HG02970 (cell line): ENCODE results near the gene TRHDE.

Experiments used
- ATAC-seq: cut with Tn5 transposase; IDR thresholded peaks from one replicate; pipeline ENCODE4 v1.9.1; 2021; ENCODE audit warnings: mild to moderate bottlenecking, moderate library complexity, moderate number of reproducible peaks; ENCODE audit not compliant: unreplicated experiment, low FRiP score

The TRHDE gene

GRCh38 chr12:72272091-72272661 lies at the start of gene TRHDE:
Gene TRHDE, plus strand, starts transcription at chr12:72272370. Its CDS starts 274 bp downstream, at chr12:72272644.
- no peak for ATAC-seq

GRCh38 chr12:72226510-72226909 lies 45.7 kb upstream of the TRHDE start:
- no peak for ATAC-seq

GRCh38 chr12:72228424-72228823 lies 43.7 kb upstream of the TRHDE start:
- ATAC-seq = no peak

GRCh38 chr12:72230589-72230988 lies 41.6 kb upstream of the TRHDE start:
- no peak for ATAC-seq

GRCh38 chr12:72234886-72235285 lies 37.3 kb upstream of the TRHDE start:
- ATAC-seq = no peak

GRCh38 chr12:72236071-72236705 lies 36.0 kb upstream of the TRHDE start:
- no peak for ATAC-seq

GRCh38 chr12:72241552-72241951 lies 30.6 kb upstream of the TRHDE start:
- ATAC-seq = no peak

GRCh38 chr12:72242946-72243345 lies 29.2 kb upstream of the TRHDE start:
- no peak for ATAC-seq

- ATAC-seq = no peak
Observed at GRCh38 chr12:72246370-72246769, 25.8 kb upstream of the TRHDE start.

GRCh38 chr12:72250346-72250745 lies 21.8 kb upstream of the TRHDE start:
- ATAC-seq = no peak

- no peak for ATAC-seq
Observed at GRCh38 chr12:72256725-72257124, 15.4 kb upstream of the TRHDE start.

GRCh38 chr12:72261885-72262284 lies 10.3 kb upstream of the TRHDE start:
- no peak for ATAC-seq

GRCh38 chr12:72264548-72265175 lies 7.5 kb upstream of the TRHDE start:
- no peak for ATAC-seq

- ATAC-seq = no peak
Observed at GRCh38 chr12:72267974-72268373, 4.2 kb upstream of the TRHDE start.

- no peak for ATAC-seq
Observed at GRCh38 chr12:72268386-72268785, 3.8 kb upstream of the TRHDE start.

- ATAC-seq = no peak
Observed at GRCh38 chr12:72269491-72269890, 2.7 kb upstream of the TRHDE start.

- ATAC-seq = no peak
Observed at GRCh38 chr12:72270246-72270645, 1.9 kb upstream of the TRHDE start.

- ATAC-seq = no peak
Observed at GRCh38 chr12:72270961-72271360, 1.2 kb upstream of the TRHDE start.

- ATAC-seq = no peak
Observed at GRCh38 chr12:72271451-72272090, 599 bp upstream of the TRHDE start.

GRCh38 chr12:72272731-72273498 lies 745 bp downstream of the TRHDE start:
- no peak for ATAC-seq

GRCh38 chr12:72273499-72273837 lies 1.3 kb downstream of the TRHDE start:
- ATAC-seq = no peak
